HG03159 (cell line): Measurements from ENCODE around the gene PDE11A.

Experiments
- ATAC-seq: cut with Tn5 transposase; IDR thresholded peaks from one replicate; pipeline ENCODE4 v1.9.1; 2021; ENCODE audit warnings: mild to moderate bottlenecking, moderate library complexity; ENCODE audit not compliant: unreplicated experiment

PDE11A gene

DNA sequence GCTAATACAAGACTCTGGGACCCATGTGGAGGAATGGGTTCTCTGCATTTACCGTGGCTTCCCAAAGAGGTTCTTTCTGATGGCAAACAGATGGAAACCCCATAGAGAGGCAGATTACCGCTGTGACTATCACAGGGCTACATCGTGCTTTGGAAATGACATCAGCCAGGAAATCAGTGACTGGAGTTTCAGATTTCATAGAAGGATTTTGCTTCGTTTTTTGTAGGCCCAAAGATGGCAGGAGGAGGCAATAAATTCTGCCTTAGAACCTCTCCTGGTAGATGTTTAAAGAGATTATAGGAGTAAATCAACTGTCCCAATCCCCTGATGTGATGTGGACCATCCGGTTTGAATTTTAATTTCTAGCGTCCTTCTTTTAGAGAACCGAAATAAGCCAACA, 465.9 kb downstream of the PDE11A start:
- no peak for ATAC-seq

DNA sequence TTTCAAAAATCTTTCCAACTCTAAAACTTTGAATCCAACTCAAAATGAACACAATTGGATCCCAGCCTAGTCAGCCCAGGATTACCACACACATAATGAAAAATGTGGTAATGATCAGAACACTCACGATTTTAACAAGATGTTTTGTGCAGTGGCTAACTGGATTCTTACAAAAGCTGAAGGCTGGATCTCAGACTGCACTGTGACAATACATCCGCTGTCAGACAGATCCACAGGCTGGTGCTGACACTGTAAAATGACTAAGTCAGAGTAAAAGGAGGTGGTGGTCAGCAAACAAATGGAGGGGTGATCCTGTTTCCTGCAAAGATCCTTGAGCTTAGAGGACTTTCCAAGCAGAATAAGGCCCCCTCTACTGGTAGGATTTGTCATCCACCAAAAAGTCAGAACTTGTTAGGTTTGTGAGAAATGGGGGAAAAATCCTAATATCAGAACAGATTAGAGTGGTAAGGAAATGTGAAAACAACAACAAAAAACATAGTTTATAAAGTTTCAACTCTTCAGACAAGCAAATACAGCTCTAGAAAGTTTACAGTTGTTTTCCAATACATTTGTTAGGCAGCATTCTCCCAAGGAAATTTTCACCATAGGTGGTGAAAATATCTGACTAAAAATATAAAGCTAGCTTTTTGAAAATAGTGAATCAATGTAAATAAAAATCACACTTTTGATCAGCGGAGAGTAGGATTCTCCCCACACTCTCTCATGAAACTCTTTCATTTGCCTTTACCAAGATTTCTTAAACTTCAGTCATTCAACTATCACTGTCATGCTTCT, 468.1 kb downstream of the PDE11A start:
- no peak for ATAC-seq

DNA sequence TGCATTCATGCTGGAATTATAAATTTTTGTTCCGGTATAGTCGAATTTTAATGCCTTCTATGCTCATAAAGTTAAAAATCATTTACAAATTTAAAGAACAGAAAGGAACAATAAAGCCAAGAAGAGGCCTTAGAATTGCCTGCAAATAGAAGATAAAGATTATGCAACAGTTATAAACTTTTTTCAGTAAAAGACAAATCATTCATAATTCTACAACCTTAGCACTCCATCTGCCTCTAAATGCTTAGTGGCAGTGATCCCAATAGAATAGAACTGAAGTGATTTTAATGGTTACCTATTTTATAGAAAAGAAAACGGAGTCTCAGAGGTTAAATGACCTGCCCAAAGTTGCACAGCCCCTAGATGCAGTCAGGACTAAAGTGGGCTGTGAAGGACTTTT, 468.8 kb downstream of the PDE11A start:
- no peak for ATAC-seq

DNA sequence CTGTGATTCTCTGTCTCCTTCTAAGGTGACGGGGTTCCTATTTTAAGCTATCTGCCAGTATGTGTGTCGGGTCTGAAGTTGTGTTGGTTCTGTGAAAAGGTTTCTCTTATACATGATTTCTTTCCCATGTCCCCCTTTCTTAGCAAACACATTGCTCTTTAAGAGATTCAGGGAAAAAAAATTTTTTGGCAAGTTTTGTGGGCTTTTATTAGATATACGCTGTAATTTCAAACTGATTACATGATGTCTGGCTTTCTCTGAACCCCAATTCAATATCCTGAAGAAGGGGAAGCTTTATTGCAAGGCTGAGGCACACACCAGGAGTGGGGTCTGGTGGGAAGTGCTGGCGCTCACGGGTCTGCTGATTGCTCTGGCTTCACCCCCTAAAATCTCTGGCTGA, 469.4 kb downstream of the PDE11A start:
- no peak for ATAC-seq

DNA sequence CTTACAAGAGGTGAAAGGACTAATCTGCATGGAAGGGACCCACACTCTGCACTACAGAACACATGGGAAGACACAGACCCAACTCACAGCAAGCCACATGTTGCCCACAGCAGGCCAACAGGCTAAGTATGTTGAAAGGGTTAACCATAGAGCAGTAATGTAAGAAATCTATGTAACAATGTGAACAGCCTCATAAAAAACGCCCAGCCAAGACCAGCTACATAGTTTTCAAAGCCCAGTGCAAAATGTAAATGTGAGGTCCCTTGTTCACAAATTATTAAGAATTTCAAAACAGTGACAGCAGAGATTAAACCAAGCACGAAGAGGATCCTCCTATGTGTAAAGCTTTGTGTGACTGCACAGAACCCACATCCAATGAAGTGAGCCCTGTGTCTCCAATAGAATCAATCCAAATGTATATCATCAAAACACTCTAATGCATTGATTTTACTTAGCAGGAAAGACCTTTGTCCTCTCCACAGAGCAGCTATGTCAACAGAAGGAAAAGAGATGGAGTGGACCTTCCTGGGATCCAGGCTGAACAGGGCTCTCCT, 469.9 kb downstream of the PDE11A start:
- no peak for ATAC-seq

DNA sequence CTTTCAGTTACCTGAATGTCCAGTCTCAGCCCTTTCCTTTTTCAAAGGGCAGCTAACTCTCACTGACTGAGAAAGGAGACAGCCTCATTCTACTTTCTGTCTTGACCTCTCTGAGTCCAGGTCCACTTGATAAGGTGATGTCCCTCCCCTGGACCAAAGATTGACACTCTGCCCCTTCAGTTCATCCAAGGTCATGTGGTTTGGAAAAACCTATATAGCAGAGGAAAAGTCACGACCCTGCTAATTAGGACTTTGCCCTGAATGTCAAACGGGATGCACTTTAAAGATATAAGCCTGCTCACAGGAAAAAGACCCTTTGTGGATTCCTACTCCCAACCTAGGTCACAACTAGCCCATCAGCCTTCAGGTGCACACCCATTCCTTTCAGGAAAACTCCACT, 471.7 kb downstream of the PDE11A start:
- ATAC-seq, result no peak

DNA sequence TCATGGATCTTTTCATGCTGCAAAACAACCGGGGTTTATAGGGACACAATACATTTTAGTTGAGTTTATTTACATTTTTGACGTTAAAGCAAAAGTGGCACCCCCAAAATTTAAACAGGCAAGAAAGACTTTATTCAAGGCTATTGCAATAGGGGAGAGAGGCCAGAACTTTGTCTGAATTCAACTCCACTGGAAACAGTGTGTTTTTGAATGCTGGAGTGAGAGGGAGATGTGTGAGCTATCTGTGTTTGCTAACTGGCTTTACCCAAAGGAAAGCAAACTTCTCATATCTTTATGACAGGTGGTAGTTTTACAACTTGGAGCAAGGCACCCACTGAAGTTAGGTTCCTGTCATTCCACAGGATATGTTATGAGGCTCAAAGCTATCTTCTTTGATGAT, 472.6 kb downstream of the PDE11A start:
- no peak for ATAC-seq

DNA sequence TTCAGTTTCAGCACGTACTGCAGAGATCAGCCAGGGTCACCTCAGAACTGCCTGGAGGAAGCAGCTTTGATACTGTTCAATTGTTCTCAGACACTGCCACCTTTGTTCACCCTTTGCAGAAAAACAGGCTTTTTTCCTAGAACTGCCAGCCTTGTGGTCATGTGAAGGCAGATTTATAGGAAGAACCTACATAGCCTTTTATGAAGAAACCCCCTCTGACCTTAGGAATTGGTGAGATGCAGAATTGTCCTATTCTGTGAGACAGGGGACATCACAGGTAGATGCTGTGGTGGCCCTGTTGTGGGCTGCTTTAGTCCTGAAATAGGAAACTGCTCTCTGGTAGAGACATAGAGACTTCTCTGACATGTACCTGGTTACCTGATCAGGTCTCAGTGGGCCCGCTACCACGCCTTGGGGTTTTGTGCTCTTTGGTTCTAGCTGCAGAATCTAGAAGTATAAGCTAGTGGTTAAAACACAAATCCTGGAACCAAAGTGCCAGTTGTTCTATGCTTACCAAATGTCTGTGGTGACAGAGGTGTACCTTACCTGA, 473.4 kb downstream of the PDE11A start:
- no peak for ATAC-seq

DNA sequence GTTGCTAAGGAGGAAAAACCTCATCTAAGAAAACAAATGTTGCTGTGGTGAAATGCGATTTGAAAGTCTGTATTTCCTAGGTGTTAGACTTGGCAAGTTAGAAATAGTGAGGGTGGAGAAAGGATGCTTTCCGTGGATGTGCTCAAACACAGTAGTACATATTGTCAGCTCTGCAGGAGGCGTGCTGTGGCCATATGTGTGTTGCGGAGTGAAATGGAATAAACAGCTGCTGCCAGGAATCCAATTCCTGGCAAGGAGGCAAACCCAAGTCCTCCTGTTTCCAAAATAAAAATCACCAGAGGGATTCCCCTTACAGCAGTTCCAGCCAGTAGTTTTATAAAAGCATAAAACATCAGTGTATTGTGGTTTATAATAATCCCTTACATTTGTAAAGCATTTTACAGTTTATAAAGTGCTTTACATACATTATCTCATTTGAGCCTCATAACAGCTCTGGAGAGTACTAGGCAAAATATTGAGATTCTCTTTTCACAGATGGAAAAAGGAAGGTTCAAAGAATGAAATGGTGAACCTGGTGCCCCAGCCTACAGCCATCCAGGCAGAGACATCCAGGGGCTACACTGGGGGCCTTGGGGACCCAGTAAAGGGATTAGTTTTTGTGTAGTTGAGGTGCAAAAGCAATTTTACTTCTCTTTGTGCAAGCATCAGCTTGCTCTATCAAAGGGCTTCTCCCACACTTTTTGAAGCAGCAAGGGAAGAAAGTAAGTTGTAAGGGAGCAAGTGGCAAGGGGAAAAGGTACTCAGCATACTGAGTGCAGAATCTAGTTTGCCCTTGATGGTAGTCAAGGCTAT, 474.0 kb downstream of the PDE11A start:
- ATAC-seq, result no peak

DNA sequence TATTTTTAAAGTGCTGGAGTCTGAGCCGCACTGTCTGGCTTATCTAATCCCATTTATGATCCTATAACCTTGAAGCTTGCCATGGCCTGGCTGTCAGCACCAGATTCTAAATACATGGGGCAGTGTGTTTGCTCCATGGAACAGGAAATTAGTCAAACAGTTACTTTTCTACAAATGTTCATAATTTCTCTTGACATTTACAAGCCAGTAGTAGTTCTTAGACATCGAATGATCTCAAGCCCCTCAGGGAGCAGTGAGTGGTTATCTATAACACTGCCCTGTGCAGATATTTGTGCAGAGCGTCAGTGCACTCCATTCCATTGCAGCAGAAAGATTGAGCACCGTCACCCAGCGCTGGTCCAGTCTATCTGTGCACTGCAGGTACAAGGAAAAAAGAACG, 474.8 kb downstream of the PDE11A start:
- ATAC-seq, result no peak

DNA sequence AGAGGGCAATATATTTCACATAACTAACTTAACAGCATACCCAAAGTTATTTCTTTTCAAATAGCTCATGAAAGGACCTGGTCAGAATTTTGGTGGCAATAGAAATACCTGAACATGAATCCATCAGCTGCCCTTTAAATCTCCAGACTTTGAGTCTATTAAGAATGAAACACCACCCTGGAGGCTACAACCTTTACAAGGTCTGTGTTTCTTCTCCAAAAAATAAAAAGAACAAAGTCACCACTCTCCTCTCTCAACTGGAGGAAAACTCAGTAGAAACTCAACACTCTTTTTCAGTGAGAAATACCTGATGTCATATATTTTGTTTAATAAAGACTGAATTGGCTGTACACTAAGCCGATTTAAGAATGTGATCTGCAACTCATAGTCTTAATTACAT, 475.7 kb downstream of the PDE11A start:
- no peak for ATAC-seq

DNA sequence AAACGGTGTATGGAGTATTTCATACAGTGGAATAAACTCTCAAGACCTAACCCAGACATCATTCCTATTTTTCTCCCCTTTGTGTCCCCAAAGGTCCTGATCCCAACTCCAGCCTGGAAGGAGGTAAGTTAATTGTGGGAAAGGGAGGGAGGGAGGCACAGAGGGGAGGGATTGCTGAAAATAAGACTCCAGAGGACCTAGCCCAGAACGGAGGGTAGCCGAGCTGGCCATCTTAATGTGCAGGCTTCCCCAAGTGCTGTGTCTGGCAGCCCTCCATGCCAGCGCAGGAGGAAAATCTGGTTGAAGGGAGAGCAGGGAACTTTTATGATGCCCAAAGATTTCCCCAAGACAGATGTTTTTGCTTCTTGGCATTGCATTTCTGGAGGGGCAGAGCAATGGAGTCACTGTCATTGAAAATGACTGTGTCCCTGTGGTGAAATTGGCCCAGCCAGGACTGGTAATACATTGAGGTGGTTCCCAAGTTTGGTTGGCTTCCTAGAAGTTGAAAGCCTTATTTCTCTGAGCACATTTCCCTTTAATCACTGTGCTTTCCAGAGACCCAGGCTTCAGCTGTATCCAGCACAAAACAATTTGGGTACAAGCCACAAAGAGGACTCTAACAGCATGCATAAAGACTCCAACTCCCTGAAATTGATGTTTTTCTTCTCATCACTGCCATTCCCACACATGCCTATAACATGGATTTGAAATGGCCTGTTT, 477.3 kb downstream of the PDE11A start:
- ATAC-seq, result no peak

DNA sequence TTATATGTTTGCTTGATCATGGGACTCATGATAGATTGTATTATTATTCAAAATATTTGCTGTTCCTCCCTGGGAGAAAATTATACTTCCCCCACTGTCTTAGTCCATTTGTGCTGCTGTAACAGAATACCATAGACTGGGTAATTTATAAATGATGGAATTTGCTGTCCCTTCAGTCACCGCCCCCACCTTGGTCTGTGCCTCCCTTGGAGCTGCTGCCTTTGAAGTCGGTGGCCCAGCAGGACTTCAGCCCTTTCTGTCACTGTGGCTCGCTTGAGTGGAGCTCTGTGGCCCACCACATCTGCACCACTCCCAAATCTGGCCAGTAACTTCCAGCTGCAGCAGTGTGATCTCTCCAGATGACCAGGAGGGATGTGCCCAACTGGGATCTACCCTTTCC, 479.2 kb downstream of the PDE11A start:
- no peak for ATAC-seq

DNA sequence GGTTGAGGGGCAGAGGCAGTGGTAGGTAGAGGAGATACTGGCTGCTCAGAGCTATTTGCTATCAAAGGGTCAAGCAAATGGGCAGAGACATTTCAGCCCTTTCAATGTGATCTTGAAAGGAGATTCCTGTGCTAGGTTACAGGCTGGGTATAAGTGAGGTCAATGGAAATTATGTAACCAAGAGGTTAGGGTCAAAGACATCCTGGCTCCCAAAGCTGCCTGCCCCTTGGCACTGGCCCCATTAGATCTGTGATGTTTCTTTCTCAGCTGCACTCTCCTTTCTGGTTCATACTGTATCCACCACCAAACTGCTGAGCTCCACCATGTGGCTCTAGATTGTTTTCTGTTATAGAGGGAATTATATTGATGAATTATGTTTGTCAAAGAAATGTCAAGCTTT, 479.6 kb downstream of the PDE11A start:
- ATAC-seq, result no peak

DNA sequence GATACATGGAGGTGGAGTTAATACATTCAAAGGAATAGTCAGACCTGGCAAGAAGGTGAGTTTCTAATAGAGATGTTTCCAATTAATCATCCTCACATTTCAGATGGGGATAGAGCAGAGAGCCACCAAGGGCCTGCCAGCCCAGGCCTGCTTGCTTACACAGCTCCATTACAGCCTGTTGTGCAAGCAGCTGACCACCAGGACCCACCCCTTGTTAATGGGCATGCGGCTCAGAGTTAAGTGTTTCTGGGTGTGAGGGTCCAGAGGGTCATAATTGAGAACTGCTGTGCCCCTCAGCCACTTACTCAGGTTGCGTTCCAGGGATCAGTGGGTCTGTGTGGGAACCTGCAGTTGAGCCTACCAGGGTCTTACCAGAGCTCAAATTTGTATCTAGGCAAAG, 480.2 kb downstream of the PDE11A start:
- no peak for ATAC-seq

DNA sequence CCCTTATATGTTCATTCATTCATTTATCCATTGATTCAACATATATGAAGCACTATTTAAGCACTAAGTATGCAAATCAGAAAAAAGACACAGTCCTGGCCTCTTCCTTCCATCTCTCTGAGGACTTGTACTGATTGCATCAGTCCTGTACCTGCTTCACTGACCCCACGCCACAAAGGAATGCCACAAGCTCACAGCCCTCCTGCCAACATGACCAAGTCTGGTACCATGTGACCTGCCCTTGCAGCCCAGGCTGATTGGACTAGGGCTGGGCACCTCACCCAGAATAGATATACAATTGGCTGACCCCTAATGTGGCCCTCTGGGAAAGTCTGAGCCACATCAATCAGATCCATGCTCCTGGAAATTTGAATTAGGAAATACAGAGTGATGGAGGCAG, 483.4 kb downstream of the PDE11A start:
- no peak for ATAC-seq

DNA sequence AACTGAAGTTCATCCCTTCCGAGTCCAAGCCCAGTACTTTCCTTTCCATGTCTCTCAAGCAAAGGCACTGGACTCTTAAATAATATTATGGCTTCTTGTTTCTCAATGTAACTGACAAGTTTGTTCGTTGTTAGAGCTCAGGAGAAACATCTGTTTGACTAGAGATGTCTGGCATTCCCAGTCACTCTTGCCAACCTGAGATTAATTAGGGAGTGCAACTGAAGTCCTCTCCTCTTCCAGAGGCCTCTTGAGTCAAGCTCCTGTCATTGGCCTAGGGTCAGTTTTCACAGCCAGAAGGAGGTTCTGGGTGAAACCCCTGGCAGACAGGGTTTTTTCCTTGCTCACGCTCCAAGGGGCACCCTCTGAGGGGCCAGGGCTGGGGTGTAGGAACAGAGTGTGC, 483.9 kb downstream of the PDE11A start:
- ATAC-seq, result no peak

DNA sequence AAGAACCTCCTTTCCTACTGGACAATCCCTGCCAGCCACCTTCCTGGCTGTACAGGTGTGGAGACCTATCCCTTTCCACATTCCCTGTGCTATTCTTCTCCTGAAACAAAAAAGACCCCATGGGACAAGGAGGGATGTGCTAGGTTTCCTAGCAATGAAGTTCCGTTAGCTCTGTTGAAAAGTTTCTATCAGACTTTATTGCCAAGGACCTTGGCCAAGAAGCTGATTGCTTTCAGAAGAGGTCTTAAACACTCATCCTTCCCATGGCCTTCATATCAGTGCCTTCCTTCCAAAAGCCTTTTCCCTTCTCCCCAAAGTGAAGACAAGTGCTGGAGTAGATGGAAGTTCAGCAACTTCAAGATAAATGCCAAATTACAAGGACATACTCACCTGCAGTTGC, 485.2 kb downstream of the PDE11A start:
- ATAC-seq, result no peak

DNA sequence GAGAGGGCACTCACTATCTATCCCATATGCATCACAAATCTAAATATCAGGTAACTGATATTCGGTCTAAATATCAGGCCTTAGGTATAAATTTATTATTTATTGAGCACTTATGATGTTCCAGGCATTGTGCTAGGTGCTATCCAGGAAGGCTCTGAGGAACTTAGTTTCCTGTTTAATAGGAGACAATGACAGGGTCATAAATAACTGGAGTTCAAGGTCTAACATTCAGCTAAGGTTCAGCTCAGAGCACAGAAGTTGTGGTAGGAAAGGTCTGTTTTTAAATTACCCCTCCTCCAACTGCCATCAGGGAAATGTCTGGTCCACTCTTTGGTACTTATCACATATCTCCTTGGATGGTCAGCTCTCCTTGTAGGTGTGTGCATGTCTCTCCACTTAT, 486.4 kb downstream of the PDE11A start:
- ATAC-seq, result no peak

DNA sequence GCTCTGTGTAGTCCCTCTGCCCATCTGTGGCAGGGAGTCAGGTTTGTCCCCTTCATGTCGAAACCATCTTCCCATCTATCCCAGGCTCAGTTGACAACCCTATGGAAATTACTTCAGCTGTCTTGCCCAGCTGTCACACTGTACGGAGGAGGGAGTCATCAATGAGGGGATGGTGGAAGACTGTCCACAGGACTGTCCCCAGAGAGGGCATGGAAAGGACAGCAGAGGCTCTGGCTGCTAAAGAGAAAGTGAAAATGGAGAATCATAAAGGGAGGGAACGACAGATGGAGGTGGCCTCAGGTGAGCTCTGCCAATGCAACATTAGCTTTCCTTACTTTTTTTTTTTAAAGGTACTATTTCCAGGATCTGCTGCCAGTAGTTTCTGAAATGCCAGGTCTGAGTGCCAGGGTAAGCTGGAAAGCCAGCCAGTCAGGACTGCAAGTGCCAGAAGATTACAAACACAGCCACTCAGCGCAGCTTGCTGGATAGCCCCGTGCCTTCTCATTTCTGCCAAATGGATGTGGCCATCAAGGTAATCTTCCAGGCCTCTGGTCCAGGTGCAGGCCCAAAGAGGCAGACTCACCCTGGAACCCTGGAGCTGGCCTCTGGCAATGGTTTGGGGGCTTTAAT, 487.2 kb downstream of the PDE11A start:
- ATAC-seq, result no peak
